Testis (tissue), 5 donors: Measurements from ENCODE around the gene WDR38. TPM values are rescaled to one million over a fixed set of nuclear protein-coding genes. Genes with fewer than 3 reads are reported as not detected.
A peak's percentile ranks its signal among the peaks of the same experiment; 100 is the strongest.

ENCODE experiments used
- DNase-seq: peaks from one replicate; pipeline ENCODE4 v3.0.0-alpha.2; 2019
- H3K27ac ChIP-seq, 2 donors: fragments of 200-600 bp; sonication (generic); one replicate each; pipeline ENCODE4 v1.5.1; 2019
- H3K27me3 ChIP-seq: fragments of 200-600 bp; sonication (generic); one replicate; pipeline ENCODE4 v1.5.1; 2019
- H3K36me3 ChIP-seq: fragments of 200-600 bp; sonication (generic); one replicate; pipeline ENCODE4 v1.5.1; 2017; ENCODE audit warnings: low read depth; ENCODE audit errors: missing control alignments
- H3K4me1 ChIP-seq: fragments of 200-600 bp; sonication (generic); one replicate; pipeline ENCODE4 v1.5.1; 2019
- H3K4me3 ChIP-seq, 2 donors: fragments of 200-600 bp; sonication (generic); one replicate each; pipeline ENCODE4 v1.5.1; 2017 to 2019
- H3K9me3 ChIP-seq: fragments of 200-600 bp; sonication (generic); one replicate; pipeline ENCODE4 v1.5.1; 2017
- POLR2A ChIP-seq: fragments of 450-650 bp; IDR thresholded peaks from one replicate; pipeline ENCODE4 v1.6.1; 2017; ENCODE audit warnings: antibody characterized with exemption, mild to moderate bottlenecking, moderate library complexity
- WGBS, 2 donors: methylation state at CpG; one replicate each; pipeline ENCODE4 v1.1.5; 2018; 5-methylcytosine and 5-hydroxymethylcytosine counted together
- intact Hi-C: fragments of 100-400 bp; cut with DNase I; formaldehyde crosslinking; loops from one replicate; pipeline ENCODE4 v1.15.1; 2023; ENCODE audit warnings: low total_unique reads
- long read RNA-seq, 2 donors: transcript quantifications; one replicate each; lab custom pipeline, GENCODE V29; 2026
- polyA plus RNA-seq: library from polyadenylated mRNA; stranded (reverse); fragments of 350-450 nt; fragmentation: Illumina TruSeq; extraction: RNeasy Lipid Tissue Mini Kit (QIAGEN cat#74804); gene quantifications from one replicate; pipeline ENCODE4 v1.2.3, GENCODE V29; 2014; ENCODE audit warnings: low read depth, low replicate concordance; ENCODE audit not compliant: insufficient read depth
- total RNA-seq, 2 donors: library from RNA; depleted of rRNA; stranded (reverse); fragments of >200 nt; gene quantifications; one replicate each; pipeline ENCODE4 v1.2.3, GENCODE V29; 2016
- TF ChIP-seq, protein P1 (sequence below), 3 experiments: fragments of 450-650 bp in 2 of 3; fragments of 200-600 bp in 1 of 3; sonication (generic) in 1 of 3; IDR thresholded peaks; one replicate each; pipeline ENCODE4 v1.5.1; 2016 to 2019; ENCODE audit warnings: antibody characterized with exemption in 3 of 3, mild to moderate bottlenecking in 2 of 3, moderate library complexity in 1 of 3

Gene WDR38, protein sequence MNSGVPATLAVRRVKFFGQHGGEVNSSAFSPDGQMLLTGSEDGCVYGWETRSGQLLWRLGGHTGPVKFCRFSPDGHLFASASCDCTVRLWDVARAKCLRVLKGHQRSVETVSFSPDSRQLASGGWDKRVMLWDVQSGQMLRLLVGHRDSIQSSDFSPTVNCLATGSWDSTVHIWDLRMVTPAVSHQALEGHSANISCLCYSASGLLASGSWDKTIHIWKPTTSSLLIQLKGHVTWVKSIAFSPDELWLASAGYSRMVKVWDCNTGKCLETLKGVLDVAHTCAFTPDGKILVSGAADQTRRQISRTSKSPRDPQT
- 1 to 10 TPM; 3.2 to 7.6 TPM for total RNA-seq
- 11.8 TPM for polyA plus RNA-seq
- long read RNA-seq, donor 1, partial matches to known transcripts = 3,720 of 3,752 reads
- long read RNA-seq, donor 1, other reads (novel, unspliced or antisense) = 32 of 3,752 reads
- long read RNA-seq, donor 2, partial matches to known transcripts = 1,980 of 1,990 reads
- long read RNA-seq, donor 2, other reads (novel, unspliced or antisense) = 10 of 1,990 reads

DNA sequence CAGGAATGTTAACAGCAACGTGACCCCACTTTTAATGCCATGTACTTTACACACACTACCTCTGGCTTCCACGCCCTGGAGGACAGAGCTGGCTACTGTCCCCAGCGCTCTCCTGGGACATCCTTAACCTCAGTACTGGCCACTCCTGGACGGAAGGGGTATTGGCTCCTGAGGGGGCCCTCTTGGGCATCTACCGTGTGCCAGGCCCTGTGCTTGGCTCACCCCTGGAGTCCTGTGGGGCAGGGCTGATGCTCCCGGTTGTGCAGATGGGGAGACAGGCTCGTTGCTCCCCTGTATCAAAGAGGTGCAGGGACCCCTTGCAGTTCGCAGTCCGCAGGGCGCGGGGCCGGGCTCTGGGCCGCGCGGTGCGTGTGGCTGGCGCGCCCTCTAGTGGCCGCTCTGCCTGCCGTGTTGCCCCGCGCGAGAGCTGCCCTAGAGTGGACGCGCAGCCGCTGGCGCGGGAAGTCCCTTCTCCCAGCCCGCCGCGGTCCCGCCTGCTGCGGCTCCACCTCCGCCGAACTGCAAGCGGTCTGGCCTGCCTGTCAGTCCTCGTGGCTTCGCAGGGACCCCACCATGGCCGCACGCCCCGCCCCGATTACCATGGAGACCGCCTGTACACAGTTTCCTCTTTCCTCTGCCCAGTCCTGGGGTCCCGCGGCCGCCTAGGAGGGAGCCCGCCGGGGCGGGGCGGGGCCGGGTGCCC, at the start of gene WDR38:
Gene WDR38 (plus strand): TSS at position 632 of the 703 bp plus-strand sequence. CDS start 72 bp downstream, outside the sequence.
- DNase-seq = peak; percentile 81
- H3K27me3 ChIP-seq = no peaks in the 10 kb centered on the region
- no peaks in the 10 kb centered on the region for H3K9me3 ChIP-seq
- intact Hi-C loops = loop anchor here (2.0 kb wide), 1 partner anchor 80 kb away; no protein-coding TSS in a partner anchor
- 2 to 12% methylated on average over 3 to 39 of the region's 51 CpGs for WGBS, 2 donors
- H3K27ac ChIP-seq = peak within 1 kb of the TSS in 1 of 2 donors; percentile 59
- no peak for TF ChIP-seq POLR2A
- TF ChIP-seq, protein P1, sequence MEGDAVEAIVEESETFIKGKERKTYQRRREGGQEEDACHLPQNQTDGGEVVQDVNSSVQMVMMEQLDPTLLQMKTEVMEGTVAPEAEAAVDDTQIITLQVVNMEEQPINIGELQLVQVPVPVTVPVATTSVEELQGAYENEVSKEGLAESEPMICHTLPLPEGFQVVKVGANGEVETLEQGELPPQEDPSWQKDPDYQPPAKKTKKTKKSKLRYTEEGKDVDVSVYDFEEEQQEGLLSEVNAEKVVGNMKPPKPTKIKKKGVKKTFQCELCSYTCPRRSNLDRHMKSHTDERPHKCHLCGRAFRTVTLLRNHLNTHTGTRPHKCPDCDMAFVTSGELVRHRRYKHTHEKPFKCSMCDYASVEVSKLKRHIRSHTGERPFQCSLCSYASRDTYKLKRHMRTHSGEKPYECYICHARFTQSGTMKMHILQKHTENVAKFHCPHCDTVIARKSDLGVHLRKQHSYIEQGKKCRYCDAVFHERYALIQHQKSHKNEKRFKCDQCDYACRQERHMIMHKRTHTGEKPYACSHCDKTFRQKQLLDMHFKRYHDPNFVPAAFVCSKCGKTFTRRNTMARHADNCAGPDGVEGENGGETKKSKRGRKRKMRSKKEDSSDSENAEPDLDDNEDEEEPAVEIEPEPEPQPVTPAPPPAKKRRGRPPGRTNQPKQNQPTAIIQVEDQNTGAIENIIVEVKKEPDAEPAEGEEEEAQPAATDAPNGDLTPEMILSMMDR (IDR thresholded peaks at IDR 0.05) = peak; percentile 96 to 99 (median 98)
- H3K4me1 ChIP-seq = peaks cover 11% of the 10 kb centered on the region
- H3K36me3 ChIP-seq = no peaks in the 10 kb centered on the region
- peak within 1 kb of the TSS; percentile 52 to 60 for H3K4me3 ChIP-seq

DNA sequence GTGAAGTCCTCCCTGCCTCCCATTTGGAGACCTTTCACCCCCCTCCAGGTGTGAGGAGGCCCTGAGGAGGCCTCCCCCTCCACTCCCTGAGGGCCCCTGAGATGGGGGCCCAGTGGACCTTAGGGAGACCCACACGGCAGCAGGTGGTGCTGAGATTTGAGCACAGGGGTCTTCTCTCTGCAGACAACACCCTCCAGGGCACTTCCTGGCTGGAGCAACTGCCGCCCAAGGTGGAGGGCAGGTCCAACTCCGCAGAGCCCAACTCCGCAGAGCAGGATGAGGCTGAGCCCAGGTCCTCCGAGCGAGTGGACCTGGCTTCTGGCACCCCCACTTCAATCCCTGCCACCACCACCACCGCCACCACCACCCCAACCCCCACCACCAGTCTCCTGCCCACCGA, 49.3 kb upstream of the WDR38 start:
- H3K4me1 ChIP-seq = no peaks in the 10 kb centered on the region
- intact Hi-C loops = no loop called here
- 93 to 96% methylated on average over 7 to 8 of the region's 8 CpGs for WGBS, 2 donors
- H3K27me3 ChIP-seq = no peaks in the 10 kb centered on the region
- DNase-seq = no peak
- TF ChIP-seq, protein P1 (IDR thresholded peaks at IDR 0.05) = no peak
- no peak for TF ChIP-seq POLR2A
- H3K4me3 ChIP-seq = no peak overlapping the region
- no peak overlapping the region for H3K27ac ChIP-seq
- no peaks in the 10 kb centered on the region for H3K36me3 ChIP-seq
- no peaks in the 10 kb centered on the region for H3K9me3 ChIP-seq

DNA sequence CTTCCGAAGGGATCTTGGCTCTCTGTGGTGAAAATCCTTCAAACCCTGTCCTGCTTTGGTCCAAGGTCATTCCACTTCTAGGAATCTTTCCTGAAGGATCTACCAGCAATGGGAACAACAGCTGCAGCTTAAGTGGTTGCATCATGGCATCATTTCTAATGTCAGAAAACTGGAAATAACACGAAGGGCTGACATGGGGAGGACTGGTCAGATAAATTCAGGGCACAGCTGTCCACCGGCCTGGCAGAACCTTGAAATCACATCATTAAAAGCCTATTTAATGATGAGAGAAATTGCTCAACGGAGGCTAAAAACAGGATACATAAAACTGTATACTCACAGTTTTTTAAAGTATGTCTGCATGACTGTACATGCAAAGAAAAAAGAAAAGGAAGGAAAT, 48.1 kb upstream of the WDR38 start:
- TF ChIP-seq, protein P1 (IDR thresholded peaks at IDR 0.05) = no peak
- TF ChIP-seq POLR2A = no peak
- DNase-seq = no peak
- 58 to 68% methylated on average over 4 of the region's 4 CpGs for WGBS, 2 donors
- H3K4me3 ChIP-seq = no peak overlapping the region
- H3K4me1 ChIP-seq = no peaks in the 10 kb centered on the region
- intact Hi-C loops = no loop called here
- H3K27me3 ChIP-seq = no peaks in the 10 kb centered on the region
- no peaks in the 10 kb centered on the region for H3K9me3 ChIP-seq
- H3K36me3 ChIP-seq = no peaks in the 10 kb centered on the region
- no peak overlapping the region for H3K27ac ChIP-seq

DNA sequence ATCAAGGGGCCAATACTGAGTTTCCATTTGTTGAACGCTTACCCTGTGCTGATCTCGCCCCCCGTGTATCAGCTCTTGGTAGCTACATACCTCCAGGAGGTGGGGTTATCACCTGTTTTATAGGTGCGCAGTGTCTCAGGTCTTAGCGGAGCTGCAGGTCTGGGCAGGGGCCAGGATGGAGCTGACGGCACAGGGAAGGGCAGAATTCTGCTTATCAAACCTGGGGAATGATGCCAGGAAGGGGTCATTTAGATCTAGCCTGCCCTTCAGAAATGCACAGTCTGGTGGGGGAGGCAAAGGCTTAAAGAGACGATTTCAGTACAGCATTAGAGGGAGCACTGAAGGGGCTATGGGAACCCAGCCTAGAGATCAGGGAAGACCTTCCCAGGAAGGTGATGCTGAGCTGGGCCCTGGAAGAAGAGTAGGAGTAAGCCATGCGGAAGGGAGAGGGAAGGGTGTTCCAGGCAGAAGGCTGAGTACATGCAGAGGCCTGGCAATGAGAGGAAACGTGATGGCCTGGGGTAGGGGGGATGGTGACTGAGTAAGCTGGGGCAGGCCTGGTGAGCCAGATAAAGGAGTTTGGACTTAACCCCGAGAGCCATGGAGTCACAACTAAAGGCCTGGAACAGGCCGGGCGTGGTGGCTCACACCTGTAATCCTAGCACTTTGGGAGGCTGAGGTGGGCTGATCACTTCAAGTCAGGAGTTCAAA, 44.9 kb upstream of the WDR38 start:
- Histone ChIP-seq H3K4me1 (no peaks in the 10 kb centered on the region), H3K36me3 (no peaks in the 10 kb centered on the region), H3K27ac (no peak overlapping the region), H3K9me3 (no peaks in the 10 kb centered on the region), H3K27me3 (no peaks in the 10 kb centered on the region), H3K4me3 (no peak overlapping the region)
- TF ChIP-seq POLR2A = no peak
- TF ChIP-seq, protein P1 (IDR thresholded peaks at IDR 0.05) = no peak
- no peak for DNase-seq
- WGBS, 2 donors = 86 to 88% methylated on average over 9 to 12 of the region's 12 CpGs
- intact Hi-C loops = no loop called here
